Measurements from ENCODE around the gene TRABD2B. TPM values are rescaled to one million over a fixed set of nuclear protein-coding genes. Genes with fewer than 3 reads are reported as not detected.
A peak's percentile ranks its signal among the peaks of the same experiment; 100 is the strongest.

TRABD2B gene
- under 1 TPM; 0.24 to 0.34 TPM for polyA plus RNA-seq

- WGBS, 2 donors, result 5 to 6% methylated on average over 38 to 71 of the region's 86 CpGs
Measured at GRCh38 chr1:47997289-47998200, at the start of gene TRABD2B. Gene TRABD2B (minus strand): TSS chr1:47997385.

DNA sequence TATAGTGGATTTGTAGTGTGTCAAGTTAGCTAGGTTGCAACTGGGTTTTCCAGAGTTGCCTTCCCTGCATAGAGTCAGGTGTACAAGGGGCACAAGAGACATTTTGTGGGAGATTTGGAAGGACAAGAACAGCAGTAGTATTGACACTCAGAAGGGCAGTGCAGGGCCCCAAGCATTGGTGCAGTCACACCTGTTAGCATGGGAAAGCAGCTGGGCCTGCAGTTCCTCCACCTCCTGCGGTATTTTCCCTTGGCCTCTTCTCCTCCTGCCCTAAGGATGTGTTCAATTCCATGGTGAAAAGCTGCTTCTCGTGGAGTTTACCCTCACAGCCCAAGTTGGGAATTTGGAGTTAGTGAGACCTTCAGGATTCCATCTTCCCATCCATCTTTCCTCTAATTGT, 47.1 kb upstream of the TRABD2B start:
- 77 to 82% methylated on average over 2 of the region's 2 CpGs for WGBS, 2 donors
- no peak overlapping the region for H3K4me3 ChIP-seq (ENCODE audit: low read depth in 1 of 2, low read length in 2 of 2)
- no peaks in the 10 kb centered on the region for H3K9me3 ChIP-seq (ENCODE audit: control insufficient read depth in 2 of 2, insufficient read depth in 1 of 2, low read depth in 1 of 2, low read length in 1 of 2)
- H3K27ac ChIP-seq (ENCODE audit: low read depth in 2 of 2, low read length in 1 of 2), result no peak overlapping the region
- peaks cover 0 to 3% of the 10 kb centered on the region in 2 donors for H3K4me1 ChIP-seq (ENCODE audit: control insufficient read depth in 2 of 2, insufficient read depth in 2 of 2, low read length in 1 of 2)
- H3K36me3 ChIP-seq (ENCODE audit: control insufficient read depth in 2 of 2, insufficient read depth in 2 of 2, low read length in 1 of 2), result no peaks in the 10 kb centered on the region
- peaks cover 0 to 3% of the 10 kb centered on the region in 2 donors for H3K27me3 ChIP-seq (ENCODE audit: control insufficient read depth in 1 of 2, insufficient read depth in 2 of 2, low read length in 2 of 2)

More at GRCh38 chr1:47997289-47998200, at the start of gene TRABD2B:
- Histone ChIP-seq H3K9me3 (ENCODE audit: control insufficient read depth in 2 of 2, insufficient read depth in 1 of 2, low read depth in 1 of 2, low read length in 1 of 2) (no peaks in the 10 kb centered on the region), H3K4me1 (ENCODE audit: control insufficient read depth in 2 of 2, insufficient read depth in 2 of 2, low read length in 1 of 2) (peaks cover 0 to 2% of the 10 kb centered on the region in 2 donors), H3K36me3 (ENCODE audit: control insufficient read depth in 2 of 2, insufficient read depth in 2 of 2, low read length in 1 of 2) (no peaks in the 10 kb centered on the region), H3K27ac (ENCODE audit: low read depth in 2 of 2, low read length in 1 of 2) (peak within 1 kb of the TSS; percentile 48 to 60), H3K4me3 (ENCODE audit: low read depth in 1 of 2, low read length in 2 of 2) (peak within 1 kb of the TSS; percentile 41 to 48), H3K27me3 (ENCODE audit: control insufficient read depth in 1 of 2, insufficient read depth in 2 of 2, low read length in 2 of 2) (no peaks in the 10 kb centered on the region)

- H3K4me1 ChIP-seq (ENCODE audit: control insufficient read depth in 2 of 2, insufficient read depth in 2 of 2, low read length in 1 of 2), result peaks cover 0 to 3% of the 10 kb centered on the region in 2 donors
- H3K27ac ChIP-seq (ENCODE audit: low read depth in 2 of 2, low read length in 1 of 2), result no peak overlapping the region
- H3K4me3 ChIP-seq (ENCODE audit: low read depth in 1 of 2, low read length in 2 of 2), result no peak overlapping the region
- no peaks in the 10 kb centered on the region for H3K9me3 ChIP-seq (ENCODE audit: control insufficient read depth in 2 of 2, insufficient read depth in 1 of 2, low read depth in 1 of 2, low read length in 1 of 2)
- H3K36me3 ChIP-seq (ENCODE audit: control insufficient read depth in 2 of 2, insufficient read depth in 2 of 2, low read length in 1 of 2), result no peaks in the 10 kb centered on the region
- 41 to 55% methylated on average over 2 of the region's 2 CpGs for WGBS, 2 donors
- H3K27me3 ChIP-seq (ENCODE audit: control insufficient read depth in 1 of 2, insufficient read depth in 2 of 2, low read length in 2 of 2), result peaks cover 0 to 3% of the 10 kb centered on the region in 2 donors
Measured at GRCh38 chr1:48043622-48044021, 46.4 kb upstream of the TRABD2B start.

GRCh38 chr1:48040154-48040553, 43.0 kb upstream of the TRABD2B start:
- WGBS, 2 donors, result 68% methylated on average over 6 of the region's 6 CpGs
- H3K4me3 ChIP-seq (ENCODE audit: low read depth in 1 of 2, low read length in 2 of 2), result no peak overlapping the region
- peaks cover 0 to 3% of the 10 kb centered on the region in 2 donors for H3K9me3 ChIP-seq (ENCODE audit: control insufficient read depth in 2 of 2, insufficient read depth in 1 of 2, low read depth in 1 of 2, low read length in 1 of 2)
- H3K27ac ChIP-seq (ENCODE audit: low read depth in 2 of 2, low read length in 1 of 2), result no peak overlapping the region
- peaks cover 0 to 3% of the 10 kb centered on the region in 2 donors for H3K27me3 ChIP-seq (ENCODE audit: control insufficient read depth in 1 of 2, insufficient read depth in 2 of 2, low read length in 2 of 2)
- peaks cover 0 to 3% of the 10 kb centered on the region in 2 donors for H3K4me1 ChIP-seq (ENCODE audit: control insufficient read depth in 2 of 2, insufficient read depth in 2 of 2, low read length in 1 of 2)
- H3K36me3 ChIP-seq (ENCODE audit: control insufficient read depth in 2 of 2, insufficient read depth in 2 of 2, low read length in 1 of 2), result no peaks in the 10 kb centered on the region

DNA sequence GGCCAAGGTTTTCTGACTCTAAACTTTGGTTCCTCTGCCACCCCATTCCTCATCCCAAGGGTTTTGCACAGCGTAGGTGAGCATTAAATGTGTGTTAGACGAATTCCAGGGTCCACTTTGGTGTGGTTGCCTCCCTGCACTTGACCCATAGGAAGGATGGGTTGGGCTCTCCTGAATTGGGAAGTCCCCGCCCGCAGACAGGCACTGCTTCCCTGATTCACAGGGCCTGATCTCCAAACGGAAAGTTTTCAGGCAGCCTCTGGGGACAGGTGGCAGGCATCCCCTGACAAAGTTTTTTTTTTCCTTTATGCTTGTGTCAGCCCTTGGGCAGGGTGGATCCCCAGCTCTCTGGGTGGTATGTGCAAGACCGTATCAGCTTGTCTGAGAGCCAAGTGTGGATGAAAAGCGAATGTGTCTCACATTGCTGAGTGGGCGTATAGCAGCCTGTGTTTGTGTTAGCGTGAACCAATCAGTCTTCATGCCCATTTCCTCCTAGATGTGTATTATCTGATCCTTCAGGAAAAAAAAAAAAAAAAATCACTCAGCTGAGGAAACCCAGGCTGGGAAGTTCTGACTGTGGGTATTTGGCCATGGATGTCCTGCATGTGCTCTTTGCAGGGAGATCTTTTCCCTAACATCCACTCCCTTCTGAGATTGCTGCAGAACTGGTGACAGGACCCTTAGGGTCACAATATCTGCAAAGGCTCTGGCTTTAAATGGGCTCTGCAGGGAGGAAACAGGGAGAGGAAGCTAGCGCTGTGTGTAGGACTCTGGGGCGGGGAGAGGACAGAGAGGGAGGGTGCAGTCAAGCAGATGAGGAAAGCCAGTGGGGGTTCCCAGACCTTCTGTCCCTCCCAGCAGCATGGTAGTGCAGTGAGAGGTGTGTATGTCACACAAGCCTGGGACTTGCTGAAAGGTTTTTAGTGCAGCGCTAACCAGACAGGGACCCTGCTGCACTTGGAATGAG, 42.2 kb upstream of the TRABD2B start:
- Histone ChIP-seq H3K36me3 (ENCODE audit: control insufficient read depth in 2 of 2, insufficient read depth in 2 of 2, low read length in 1 of 2) (no peaks in the 10 kb centered on the region), H3K27me3 (ENCODE audit: control insufficient read depth in 1 of 2, insufficient read depth in 2 of 2, low read length in 2 of 2) (peaks cover 0 to 3% of the 10 kb centered on the region in 2 donors), H3K4me1 (ENCODE audit: control insufficient read depth in 2 of 2, insufficient read depth in 2 of 2, low read length in 1 of 2) (peaks cover 0 to 3% of the 10 kb centered on the region in 2 donors), H3K27ac (ENCODE audit: low read depth in 2 of 2, low read length in 1 of 2) (no peak overlapping the region), H3K4me3 (ENCODE audit: low read depth in 1 of 2, low read length in 2 of 2) (no peak overlapping the region), H3K9me3 (ENCODE audit: control insufficient read depth in 2 of 2, insufficient read depth in 1 of 2, low read depth in 1 of 2, low read length in 1 of 2) (peaks cover 0 to 3% of the 10 kb centered on the region in 2 donors)
- 31 to 38% methylated on average over 12 of the region's 12 CpGs for WGBS, 2 donors

GRCh38 chr1:48038270-48038767, 41.1 kb upstream of the TRABD2B start:
- 68 to 84% methylated on average over 2 of the region's 2 CpGs for WGBS, 2 donors
- Histone ChIP-seq H3K4me1 (ENCODE audit: control insufficient read depth in 2 of 2, insufficient read depth in 2 of 2, low read length in 1 of 2) (peaks cover 0 to 3% of the 10 kb centered on the region in 2 donors), H3K9me3 (ENCODE audit: control insufficient read depth in 2 of 2, insufficient read depth in 1 of 2, low read depth in 1 of 2, low read length in 1 of 2) (peaks cover 0 to 3% of the 10 kb centered on the region in 2 donors), H3K36me3 (ENCODE audit: control insufficient read depth in 2 of 2, insufficient read depth in 2 of 2, low read length in 1 of 2) (no peaks in the 10 kb centered on the region), H3K27me3 (ENCODE audit: control insufficient read depth in 1 of 2, insufficient read depth in 2 of 2, low read length in 2 of 2) (no peaks in the 10 kb centered on the region), H3K4me3 (ENCODE audit: low read depth in 1 of 2, low read length in 2 of 2) (no peak overlapping the region), H3K27ac (ENCODE audit: low read depth in 2 of 2, low read length in 1 of 2) (no peak overlapping the region)

- 91 to 92% methylated on average over 3 of the region's 3 CpGs for WGBS, 2 donors
Measured at GRCh38 chr1:48036710-48037355, 39.6 kb upstream of the TRABD2B start.

GRCh38 chr1:48035371-48036141, 38.4 kb upstream of the TRABD2B start:
- Histone ChIP-seq H3K9me3 (ENCODE audit: control insufficient read depth in 2 of 2, insufficient read depth in 1 of 2, low read depth in 1 of 2, low read length in 1 of 2) (peaks cover 0 to 3% of the 10 kb centered on the region in 2 donors), H3K27ac (ENCODE audit: low read depth in 2 of 2, low read length in 1 of 2) (no peak overlapping the region), H3K4me3 (ENCODE audit: low read depth in 1 of 2, low read length in 2 of 2) (no peak overlapping the region), H3K36me3 (ENCODE audit: control insufficient read depth in 2 of 2, insufficient read depth in 2 of 2, low read length in 1 of 2) (no peaks in the 10 kb centered on the region), H3K27me3 (ENCODE audit: control insufficient read depth in 1 of 2, insufficient read depth in 2 of 2, low read length in 2 of 2) (peaks cover 0 to 4% of the 10 kb centered on the region in 2 donors), H3K4me1 (ENCODE audit: control insufficient read depth in 2 of 2, insufficient read depth in 2 of 2, low read length in 1 of 2) (no peaks in the 10 kb centered on the region)

More at GRCh38 chr1:48036710-48037355, 39.6 kb upstream of the TRABD2B start:
- H3K4me1 ChIP-seq (ENCODE audit: control insufficient read depth in 2 of 2, insufficient read depth in 2 of 2, low read length in 1 of 2), result peaks cover 0 to 2% of the 10 kb centered on the region in 2 donors
- H3K36me3 ChIP-seq (ENCODE audit: control insufficient read depth in 2 of 2, insufficient read depth in 2 of 2, low read length in 1 of 2), result no peaks in the 10 kb centered on the region
- H3K9me3 ChIP-seq (ENCODE audit: control insufficient read depth in 2 of 2, insufficient read depth in 1 of 2, low read depth in 1 of 2, low read length in 1 of 2), result peaks cover 0 to 3% of the 10 kb centered on the region in 2 donors
- no peak overlapping the region for H3K4me3 ChIP-seq (ENCODE audit: low read depth in 1 of 2, low read length in 2 of 2)
- H3K27ac ChIP-seq (ENCODE audit: low read depth in 2 of 2, low read length in 1 of 2), result no peak overlapping the region
- H3K27me3 ChIP-seq (ENCODE audit: control insufficient read depth in 1 of 2, insufficient read depth in 2 of 2, low read length in 2 of 2), result no peaks in the 10 kb centered on the region
